GM18868 (cell line): ENCODE results near the gene FOXP2.
A peak's percentile ranks its signal among the peaks of the same experiment; 100 is the strongest.
"Not testable (repeated sequence)": the region's sequence is repeated elsewhere in the genome, so short reads cannot be mapped to it uniquely, and the experiment has no call there.

ENCODE experiments used
- ATAC-seq: cut with Tn5 transposase; IDR thresholded peaks from one replicate; pipeline ENCODE4 v1.9.1; 2021; ENCODE audit warnings: mild to moderate bottlenecking, moderate library complexity; ENCODE audit not compliant: unreplicated experiment

FOXP2 gene

DNA sequence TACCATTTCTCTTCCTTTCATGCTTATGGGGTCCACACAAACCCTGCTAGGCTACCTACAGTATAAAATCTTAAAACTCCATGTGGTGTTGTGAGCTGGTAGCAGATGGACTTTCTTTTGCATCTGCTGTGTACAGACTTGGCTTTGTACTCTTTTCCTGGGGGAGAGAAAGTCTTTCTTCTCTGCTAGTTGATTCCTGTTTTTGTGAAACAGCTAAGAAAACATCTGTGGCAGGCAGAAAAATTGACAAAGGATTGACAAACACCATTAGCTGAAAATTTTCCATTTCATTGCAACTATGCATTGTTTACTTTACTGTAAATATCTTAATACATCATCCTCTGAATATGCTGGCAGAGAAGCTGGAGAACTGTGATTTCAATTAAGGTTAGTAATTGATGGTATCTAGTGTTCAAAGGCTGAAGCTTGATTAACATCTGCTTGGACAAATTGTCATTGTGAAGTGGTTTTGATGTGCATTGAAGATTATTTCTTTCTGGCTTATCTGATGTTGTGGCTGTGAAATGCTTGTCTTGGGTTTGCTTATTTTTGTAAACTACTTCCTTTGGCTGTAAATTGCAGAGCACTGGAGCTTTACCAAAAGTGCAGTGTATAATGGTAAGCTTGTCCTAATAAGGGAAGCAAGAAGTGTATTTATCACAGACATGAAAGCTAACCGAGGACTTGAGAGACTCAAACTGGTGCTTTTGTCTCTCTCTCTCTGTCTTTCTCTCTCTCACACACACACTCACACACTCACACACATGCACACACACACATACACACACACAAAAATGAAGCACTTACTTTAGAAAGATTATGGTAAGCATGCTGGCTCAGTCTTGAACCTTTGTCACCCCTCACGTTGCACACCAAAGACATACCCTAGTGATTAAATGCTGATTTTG is at the start of gene FOXP2:
Gene FOXP2 (plus strand): TSS at position 660 of the 908 bp plus-strand sequence. CDS start 11,697 bp downstream, outside the sequence.
- ATAC-seq: no peak

DNA sequence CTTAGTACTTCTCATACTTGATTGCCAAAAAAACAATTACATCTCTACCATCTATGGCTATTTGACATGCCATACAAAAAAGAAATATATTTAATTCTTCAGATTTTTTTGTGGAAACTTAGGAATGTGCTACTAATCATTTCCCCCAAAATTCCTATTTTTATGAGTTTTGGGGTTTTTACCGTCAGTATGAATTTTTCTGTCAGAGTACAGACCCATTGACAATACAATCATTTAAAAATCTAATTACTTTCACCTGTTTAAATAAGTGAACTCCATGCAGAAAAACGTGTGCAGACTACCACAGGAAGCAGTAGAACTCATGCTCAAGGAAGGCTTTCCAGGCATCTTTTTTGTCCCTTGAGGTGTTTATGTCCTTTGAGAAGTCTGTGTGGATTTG is 48.8 kb upstream of the FOXP2 start:
- no peak for ATAC-seq

DNA sequence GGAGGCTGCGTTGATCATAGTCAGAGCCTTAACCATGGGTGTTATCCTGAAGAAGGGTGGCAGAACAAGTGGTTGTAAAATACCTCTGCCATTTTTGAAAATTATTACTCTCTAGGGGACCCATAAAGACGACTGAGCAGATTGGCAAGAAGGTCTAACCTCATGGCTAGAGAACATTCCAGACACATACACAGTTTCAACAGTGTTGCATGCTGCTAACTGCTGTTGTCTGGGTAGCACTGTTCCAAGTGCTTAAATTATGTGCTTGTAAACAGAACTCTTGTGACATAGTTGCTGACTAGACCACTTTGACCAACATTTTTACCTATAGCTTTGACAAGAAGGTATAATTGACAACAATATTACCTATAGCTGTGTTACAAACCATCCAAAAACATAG is 46.1 kb upstream of the FOXP2 start:
- ATAC-seq: no peak

DNA sequence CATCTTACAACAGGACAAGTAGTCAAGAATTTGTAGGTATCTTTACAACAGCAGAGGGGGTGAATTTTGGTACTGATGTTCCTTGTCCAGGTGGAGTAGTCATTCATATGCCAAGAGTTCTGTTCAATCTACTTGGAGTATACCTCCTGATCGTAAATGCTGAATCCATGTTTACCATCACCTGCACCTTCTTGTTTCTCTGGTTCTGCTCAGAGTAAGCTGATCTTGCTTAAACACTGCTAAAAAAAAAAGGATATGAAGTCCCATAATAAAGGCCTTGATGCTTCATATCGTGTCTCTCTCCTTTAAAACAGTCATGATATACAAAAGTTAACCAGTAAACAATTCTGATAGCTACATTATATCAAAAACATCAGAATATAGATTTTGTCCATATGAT is 45.3 kb upstream of the FOXP2 start:
- no peak for ATAC-seq

DNA sequence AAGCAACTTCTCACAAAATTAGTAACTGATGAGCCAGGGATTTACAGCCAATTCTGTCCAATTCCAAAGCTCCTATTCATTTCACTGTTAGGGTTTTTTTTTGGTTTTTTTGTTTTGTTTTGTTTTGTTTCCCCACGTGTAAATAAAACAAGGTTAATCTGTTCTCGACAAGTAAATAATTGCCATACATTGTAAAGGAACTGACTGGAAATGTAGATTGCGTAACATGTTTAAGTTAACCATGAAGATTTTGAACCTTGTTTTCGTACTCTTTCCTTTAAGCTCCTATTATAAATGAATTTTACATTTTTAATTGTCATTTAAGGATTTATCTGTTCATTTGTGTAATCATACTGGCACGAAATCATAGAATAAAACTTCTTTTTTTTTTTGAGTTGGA is 42.0 kb upstream of the FOXP2 start:
- ATAC-seq: no peak

DNA sequence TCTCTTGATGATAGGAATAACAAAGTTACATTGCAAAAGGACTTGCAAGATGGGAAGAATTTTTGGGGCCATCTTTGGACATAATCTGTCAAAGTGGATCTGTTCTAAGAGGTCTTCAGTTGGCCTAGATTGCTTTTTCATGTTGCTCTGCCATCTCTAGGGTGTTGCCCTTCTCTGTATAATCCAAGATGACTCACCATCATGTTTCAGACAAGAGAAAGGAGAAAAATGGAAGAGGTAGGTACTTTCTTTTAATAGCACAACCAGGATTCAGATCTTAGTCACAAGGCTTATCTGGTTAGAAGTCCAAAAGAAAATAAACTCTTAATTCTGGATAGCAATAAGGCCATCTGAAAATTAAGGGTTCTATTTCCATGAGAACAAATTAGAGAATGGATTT is 38.7 kb upstream of the FOXP2 start:
- no peak for ATAC-seq

DNA sequence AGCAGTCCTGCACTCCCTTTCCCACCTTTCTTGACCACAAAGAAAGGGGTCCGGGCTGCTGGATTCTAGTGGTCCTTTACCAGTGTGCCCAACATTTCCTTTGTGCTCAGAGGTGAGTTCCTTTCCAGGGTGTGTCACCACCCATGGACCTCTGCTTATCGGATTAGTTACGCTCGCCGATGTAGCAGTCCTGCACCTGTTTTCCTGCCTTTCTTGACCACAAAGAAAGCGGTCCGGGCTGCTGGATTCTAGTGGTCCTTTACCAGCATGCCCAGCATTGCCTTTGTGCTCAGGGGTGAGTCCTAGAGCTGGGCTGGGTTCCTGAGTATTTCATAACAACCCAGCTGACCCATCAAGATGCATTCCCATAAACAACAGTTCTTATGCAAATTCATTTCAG is 30.7 kb upstream of the FOXP2 start:
- not testable (repeated sequence) for ATAC-seq

DNA sequence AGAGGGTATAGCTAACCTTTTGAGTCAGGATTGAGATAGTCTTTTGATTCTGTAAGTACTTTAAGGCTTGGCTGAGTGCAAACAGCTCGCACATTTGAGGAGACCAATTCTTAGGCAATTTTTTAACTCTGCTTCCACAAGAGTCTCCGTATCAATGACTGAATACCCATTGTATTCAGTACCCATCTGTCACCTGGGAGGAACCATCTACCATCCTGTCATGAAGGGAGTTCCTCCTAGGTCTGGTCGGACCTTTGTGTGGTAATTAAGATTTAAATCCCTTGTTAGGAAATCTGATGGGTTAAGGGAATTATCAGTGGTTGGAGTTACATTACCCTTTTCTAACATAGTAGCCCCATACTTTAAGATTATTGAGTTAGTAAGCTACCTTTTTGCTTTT is 30.3 kb upstream of the FOXP2 start:
- ATAC-seq: not testable (repeated sequence)

DNA sequence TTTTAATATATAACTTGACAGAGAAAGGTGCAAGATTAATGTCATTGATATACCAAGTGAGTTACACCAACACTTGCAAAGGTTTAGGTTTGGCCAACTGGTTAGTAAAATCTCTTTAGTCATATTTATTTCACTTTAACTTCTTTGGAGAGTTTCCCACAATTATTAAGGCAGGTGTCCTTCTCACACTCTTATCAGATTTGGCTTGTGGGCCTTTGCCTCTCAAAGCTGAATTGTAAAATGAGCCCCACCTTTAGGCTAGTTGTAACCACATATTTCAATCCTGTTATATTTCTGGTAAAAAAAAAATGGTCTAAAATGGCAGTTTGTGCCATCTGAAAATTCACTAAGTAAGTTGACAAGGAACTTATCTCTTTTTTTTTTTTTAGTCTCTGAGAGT is 26.6 kb upstream of the FOXP2 start:
- ATAC-seq: no peak

DNA sequence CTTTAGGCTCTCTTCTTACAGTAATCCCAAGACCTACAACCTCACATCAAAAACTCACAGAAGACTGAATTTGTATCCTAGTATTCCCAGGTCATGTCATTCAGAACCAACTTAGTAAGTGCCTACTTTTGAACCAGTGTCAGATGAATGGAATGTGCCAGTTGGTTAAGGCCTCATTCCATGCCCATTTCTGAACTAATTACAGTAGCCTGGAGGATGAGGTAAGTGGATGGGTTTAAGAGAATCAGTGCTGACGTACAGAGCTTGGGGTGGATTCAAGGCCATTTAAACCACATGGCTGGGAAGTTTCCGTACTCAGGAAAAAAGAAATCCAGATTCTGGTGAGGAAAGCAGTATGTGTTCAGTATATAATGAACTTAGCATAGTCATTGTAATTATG is 21.9 kb upstream of the FOXP2 start:
- no peak for ATAC-seq

DNA sequence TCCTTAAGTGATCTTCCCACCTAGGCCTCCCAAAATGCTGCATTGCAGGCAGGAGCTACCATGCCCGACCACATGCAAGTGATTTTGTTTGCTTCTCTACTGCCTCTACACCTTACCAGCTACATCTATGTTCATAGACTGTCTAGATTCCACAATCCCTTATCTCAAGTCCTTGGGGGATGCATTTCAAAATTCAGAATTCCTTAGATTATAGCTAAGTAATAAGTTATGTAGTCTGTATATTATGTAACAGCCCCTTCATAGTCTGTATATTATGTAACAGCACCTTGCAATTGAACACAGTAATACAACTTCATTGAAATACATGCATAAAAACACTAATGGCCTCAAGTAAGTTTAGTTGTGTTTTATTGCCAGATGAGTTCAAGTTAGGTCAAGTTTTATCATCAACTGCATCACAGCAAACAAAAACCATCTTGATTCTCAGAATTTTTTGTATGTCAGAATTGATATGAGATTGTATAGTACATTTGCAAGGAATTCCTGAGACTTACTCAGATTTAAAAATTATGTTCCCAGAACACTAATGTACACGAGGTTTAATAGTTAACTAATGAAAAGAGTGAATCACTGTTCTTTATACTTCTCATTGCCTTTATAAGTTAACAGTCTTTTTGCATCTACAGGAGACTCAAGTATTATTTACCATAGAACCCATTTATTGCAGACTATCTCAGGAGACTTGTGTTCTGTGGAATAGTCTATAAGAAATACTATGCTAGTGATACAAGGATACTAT is 11.6 kb upstream of the FOXP2 start:
- no peak for ATAC-seq

DNA sequence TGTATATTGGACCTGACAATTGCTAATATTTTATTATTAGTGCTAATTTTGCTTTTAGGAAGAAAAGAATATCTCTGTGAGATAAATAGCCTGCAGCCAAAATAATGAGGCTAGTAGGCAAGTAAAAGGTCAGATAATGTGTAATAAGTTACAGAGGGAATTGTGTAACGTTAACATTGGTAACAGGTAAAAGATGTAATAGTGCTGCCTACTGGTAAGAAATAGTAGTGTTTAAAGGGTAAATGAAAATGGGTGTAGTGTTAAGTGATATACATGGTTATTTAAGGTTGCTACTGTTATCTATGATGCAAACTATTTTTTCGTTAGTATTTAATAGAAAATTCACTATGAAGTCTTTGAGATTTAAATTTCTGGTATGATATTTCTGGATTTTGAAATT is 9.2 kb upstream of the FOXP2 start:
- ATAC-seq: peak; percentile 89

DNA sequence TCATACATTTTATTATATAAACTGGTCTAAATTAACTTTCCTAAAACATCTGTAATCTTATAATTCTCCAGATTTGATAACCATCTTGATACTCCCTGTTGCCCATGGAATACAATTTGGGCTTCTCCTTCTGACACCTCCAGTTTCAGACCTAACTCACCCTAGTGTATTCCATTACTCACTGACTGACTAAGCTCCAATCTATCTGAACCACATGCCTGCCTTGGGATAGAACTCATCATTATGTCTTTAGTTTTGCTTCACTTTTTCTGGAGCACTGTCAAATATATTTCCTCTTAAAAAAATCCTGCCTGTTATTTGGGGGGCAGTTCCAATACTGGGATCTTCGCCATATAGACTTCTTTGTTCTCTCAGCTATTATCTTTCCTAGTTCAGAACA is 4.9 kb upstream of the FOXP2 start:
- ATAC-seq: no peak

DNA sequence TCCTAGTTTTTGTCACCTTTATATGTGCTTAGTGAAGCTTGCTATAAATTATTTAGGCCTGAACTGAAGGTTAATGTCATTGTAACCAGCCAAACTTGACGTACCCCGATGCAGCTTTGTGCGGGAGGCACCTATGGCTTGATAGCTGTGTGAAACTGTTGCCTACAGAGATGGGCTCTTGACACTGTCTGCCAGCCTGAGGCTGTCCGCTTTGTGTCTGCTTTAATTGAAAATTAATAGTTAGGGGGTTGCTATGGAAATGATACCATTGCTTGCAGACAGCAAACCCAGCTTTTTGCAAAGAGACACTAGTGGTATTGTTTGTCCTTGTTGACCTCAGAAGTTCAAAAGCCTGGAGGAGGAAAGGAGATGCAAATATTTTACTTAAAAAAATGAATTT is 2.1 kb upstream of the FOXP2 start:
- no peak for ATAC-seq

DNA sequence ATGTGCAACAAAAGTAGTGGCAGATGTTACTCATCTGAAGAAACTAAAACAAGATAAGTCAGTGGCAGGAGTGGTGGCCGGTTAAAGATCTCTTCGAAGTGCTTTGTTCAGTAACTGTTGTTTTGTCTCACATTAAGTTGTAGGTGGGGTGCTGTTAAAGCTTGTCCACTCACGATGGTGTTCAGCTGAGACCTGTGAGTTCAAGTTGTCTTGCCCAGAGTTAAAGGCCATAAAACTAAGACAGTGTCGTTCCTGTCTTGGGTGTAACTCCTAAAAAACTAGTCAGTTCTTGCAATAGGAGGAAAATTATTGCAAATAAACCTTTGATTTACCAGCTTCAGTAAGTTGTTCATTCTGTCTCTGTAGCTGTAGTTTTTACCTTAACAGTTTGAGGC is 857 bp upstream of the FOXP2 start:
- ATAC-seq: no peak

DNA sequence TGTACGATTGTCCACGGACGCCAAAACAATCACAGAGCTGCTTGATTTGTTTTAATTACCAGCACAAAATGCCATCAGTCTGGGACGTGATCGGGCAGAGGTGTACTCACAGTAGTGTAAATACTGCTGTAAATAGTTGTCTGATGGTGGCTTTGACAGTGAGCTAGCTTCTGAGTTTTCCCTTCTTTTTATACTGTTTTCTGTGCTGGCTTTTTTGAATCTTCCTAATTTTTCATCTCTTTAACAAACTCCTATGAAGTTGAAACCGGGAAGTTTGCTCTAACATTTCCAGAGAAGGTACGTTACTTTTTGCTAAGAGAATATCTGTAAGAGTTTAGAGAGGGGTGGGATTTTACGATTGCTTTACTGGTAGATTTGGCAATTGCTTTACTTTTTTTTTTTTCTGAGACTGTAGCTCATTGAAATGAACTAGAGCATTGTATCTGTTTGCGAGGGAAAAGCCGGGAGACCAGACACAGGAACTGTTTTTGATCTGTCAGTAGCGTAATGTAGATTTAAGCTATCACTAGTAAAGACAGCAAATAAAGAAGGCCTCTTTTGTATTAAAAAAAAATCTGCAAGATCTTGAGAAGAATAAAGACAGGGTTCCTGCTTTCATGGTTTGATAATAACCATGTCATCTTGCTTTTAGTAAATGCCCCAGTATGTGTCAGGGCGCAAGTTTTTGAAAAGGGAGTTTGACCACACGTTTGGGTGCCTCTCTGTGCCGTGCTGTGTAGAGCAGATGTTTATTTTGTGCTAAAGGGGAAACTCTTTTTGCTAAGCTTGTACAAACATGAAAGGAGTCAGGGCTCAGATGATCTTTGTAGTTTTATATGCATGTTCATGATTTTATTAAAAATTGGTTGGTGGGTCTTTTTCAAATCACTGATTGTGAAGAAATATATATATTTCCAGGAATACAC is 712 bp downstream of the FOXP2 start:
- ATAC-seq: no peak

DNA sequence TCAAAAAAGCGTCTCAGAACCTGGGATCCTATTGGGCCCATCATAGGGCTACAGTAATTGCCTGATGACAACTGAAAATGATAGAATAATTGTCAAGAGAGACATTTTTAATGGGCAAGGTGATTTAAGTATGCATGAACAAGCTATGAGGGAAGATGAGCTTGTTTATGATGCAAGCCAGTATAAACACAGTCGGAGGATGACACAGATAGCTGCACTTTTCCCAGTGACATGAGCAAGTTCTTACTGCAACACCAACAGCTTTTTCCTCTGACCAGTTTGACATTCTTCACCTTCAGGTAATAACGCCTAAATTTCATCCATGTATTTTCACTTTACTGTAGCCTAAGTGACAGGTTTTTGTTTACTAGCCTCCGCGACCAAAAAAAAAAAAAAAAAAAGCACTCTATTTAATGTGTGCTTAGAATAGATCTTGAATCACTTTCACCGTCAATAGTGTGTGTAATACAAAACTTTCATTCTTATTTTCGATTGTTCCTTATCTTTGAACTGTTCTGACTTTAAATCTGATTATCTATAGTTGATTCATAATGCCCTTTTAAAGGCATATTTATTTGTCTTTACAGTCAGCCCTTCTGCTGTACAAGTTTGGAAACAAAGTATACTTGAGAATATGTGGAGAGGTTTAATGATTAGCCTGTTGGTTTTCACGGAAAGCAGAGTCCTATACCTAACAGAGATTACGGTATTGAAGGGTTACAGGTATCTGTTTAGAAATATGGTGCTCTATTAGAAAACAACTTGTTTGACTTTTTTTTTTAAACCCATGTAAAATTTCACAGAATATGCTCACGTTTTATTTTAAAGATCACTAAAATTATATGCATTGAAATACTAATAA is 1.7 kb downstream of the FOXP2 start:
- ATAC-seq: no peak

DNA sequence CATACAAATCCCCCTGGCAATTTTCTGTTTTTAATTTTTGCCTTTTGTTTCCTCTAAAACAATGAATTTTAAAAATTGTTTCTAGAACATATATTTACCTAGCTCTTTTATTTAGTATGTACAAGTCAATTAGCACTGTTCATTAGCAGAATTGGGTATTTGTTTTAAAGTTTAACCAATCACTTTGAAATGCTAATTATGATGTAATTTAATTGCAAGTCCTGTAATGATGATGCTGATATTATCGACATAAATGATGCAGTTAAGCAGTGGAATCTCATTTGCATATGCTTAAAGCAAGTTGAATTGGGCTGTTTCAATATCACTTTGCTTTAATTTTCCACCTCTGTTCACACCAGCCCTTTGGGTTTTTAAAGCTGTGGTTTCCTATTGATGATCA is 2.7 kb downstream of the FOXP2 start:
- no peak for ATAC-seq

DNA sequence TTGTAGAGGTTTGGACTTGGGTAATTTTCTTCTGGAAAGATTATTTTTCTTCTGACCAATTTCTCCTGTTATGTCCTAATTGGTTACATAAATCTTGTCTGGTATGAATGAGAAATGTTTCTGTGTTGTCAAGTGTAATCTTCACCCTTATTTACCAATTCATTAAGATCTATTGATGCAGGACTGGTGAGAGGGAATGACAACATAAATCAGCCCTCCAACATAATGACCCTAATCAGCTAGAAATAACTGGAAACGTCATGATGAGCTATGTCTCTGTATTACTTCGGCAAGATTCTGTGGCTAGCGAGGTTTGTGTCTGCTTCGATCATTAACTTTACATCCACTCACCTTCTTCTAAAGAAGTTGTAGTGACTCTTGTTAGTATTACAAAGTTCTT is 3.5 kb downstream of the FOXP2 start:
- no peak for ATAC-seq
